ENCODE measurements around the gene CDK12.

CDK12 gene

DNA sequence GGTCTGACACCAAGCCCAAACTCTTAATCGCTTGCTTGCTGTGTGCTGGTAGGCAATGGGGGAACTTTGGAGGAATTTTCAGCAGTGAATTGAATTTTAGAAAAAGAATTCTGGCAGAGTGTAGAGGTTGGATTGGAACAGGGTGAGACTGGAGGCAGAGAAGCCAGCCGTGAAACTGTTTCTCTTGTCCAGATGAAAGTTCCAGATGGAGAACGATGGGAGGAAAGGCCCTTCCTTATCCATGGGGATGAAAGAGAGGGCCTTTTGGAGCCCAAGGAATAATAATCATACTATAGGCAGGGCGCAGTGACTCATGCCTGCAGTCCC lies 120.4 kb downstream of the CDK12 start:
- TF ChIP-seq, protein P1, sequence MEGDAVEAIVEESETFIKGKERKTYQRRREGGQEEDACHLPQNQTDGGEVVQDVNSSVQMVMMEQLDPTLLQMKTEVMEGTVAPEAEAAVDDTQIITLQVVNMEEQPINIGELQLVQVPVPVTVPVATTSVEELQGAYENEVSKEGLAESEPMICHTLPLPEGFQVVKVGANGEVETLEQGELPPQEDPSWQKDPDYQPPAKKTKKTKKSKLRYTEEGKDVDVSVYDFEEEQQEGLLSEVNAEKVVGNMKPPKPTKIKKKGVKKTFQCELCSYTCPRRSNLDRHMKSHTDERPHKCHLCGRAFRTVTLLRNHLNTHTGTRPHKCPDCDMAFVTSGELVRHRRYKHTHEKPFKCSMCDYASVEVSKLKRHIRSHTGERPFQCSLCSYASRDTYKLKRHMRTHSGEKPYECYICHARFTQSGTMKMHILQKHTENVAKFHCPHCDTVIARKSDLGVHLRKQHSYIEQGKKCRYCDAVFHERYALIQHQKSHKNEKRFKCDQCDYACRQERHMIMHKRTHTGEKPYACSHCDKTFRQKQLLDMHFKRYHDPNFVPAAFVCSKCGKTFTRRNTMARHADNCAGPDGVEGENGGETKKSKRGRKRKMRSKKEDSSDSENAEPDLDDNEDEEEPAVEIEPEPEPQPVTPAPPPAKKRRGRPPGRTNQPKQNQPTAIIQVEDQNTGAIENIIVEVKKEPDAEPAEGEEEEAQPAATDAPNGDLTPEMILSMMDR (IDR thresholded peaks at IDR 0.05; ENCODE audit: insufficient read depth, low read length, poor library complexity, severe bottlenecking) = no peak
- Histone ChIP-seq H3K36me3 (ENCODE audit: control insufficient read depth, insufficient read depth, low read length) (no peaks in the 10 kb centered on the region), H3K4me3 (replicated peaks; ENCODE audit: low read depth, low read length) (no peak overlapping the region), H3K27me3 (replicated peaks; ENCODE audit: control insufficient read depth, insufficient read depth, low read length) (no peaks in the 10 kb centered on the region; the same call in 1 of the 2 replicates)
- no peak for DNase-seq (ENCODE audit: extremely low read depth, insufficient read length)

DNA sequence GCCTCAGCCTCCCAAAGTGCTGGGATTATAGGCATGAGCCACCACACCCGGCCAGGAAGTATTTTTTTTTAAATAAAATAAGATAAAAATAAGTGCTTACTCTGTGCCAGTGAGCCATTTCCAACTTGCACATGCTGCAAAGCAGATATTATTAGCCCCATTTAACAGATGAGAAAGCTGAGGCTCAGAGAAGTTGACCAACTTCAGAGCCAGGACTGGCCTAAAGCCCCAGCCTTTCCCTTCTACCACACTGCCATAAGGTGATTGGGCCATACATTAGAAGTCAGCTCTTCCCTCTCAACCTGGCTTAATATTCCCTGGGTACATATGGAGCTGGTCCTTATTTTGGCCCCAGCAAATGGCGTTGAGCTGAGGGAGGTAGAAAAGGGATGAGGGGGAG lies 121.4 kb downstream of the CDK12 start:
- TF ChIP-seq, protein P1 (IDR thresholded peaks at IDR 0.05; ENCODE audit: insufficient read depth, low read length, poor library complexity, severe bottlenecking) = no peak
- H3K4me3 ChIP-seq (replicated peaks; ENCODE audit: low read depth, low read length) = no peak overlapping the region
- no peak for DNase-seq (ENCODE audit: extremely low read depth, insufficient read length)
- H3K36me3 ChIP-seq (ENCODE audit: control insufficient read depth, insufficient read depth, low read length) = no peaks in the 10 kb centered on the region
- no peaks in the 10 kb centered on the region; the same call in 1 of the 2 replicates for H3K27me3 ChIP-seq (replicated peaks; ENCODE audit: control insufficient read depth, insufficient read depth, low read length)
